ENCODE results near the gene MYRFL.

DNA sequence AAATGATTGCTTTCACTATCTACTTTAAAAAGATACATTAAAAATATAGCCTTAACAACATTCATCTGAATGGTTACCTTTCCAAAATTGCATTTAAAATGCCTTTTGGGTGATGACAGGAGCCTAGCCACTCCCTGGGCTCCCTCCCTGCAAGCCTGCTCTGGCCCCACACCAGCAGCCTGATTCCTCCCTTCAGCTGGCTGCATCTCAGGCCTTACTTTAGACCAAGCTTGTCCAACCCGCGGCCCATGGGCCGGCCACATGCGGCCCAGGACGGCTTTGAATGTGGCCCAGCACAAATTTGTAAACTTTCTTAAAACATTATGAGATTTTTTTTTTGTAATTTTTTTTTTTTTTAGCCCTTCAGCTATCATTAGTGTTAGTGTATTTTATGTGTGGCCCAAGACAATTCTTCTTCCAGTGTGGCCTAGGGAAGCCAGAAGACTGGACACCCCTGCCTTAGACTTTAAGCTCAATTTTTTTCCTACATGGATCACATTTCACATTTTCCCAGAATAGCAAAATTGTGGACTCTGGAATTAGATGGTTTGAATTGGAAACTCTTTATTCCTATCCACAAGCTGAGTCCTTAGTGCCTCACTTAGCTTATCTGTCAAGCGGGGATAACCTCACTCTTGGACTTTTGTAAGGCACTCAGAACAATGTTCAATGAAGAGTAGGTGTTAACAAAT is 124.4 kb downstream of the MYRFL start:
- TF ChIP-seq, protein P1, sequence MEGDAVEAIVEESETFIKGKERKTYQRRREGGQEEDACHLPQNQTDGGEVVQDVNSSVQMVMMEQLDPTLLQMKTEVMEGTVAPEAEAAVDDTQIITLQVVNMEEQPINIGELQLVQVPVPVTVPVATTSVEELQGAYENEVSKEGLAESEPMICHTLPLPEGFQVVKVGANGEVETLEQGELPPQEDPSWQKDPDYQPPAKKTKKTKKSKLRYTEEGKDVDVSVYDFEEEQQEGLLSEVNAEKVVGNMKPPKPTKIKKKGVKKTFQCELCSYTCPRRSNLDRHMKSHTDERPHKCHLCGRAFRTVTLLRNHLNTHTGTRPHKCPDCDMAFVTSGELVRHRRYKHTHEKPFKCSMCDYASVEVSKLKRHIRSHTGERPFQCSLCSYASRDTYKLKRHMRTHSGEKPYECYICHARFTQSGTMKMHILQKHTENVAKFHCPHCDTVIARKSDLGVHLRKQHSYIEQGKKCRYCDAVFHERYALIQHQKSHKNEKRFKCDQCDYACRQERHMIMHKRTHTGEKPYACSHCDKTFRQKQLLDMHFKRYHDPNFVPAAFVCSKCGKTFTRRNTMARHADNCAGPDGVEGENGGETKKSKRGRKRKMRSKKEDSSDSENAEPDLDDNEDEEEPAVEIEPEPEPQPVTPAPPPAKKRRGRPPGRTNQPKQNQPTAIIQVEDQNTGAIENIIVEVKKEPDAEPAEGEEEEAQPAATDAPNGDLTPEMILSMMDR (IDR thresholded peaks at IDR 0.05; ENCODE audit: insufficient read depth, low read depth, low read length): no peak
- no peak for TF ChIP-seq EZH2 (IDR thresholded peaks at IDR 0.05; ENCODE audit: insufficient read depth, low read length)

Measured in astrocyte (in vitro differentiated cells and primary cell).